A549 (cell line): ENCODE results near the gene ORAI1. TPM values are rescaled to one million over a fixed set of nuclear protein-coding genes. Genes with fewer than 3 reads are reported as not detected.
"Not testable (repeated sequence)": the region's sequence is repeated elsewhere in the genome, so short reads cannot be mapped to it uniquely, and the experiment has no call there.

Experiments
- ATAC-seq, 2 experiments: fragments of 200-7000 bp in 1 of 2; fragments of >200 bp in 1 of 2; cut with Nextera tagmentation in 1 of 2; cut with Tn5 transposase in 1 of 2; 3 replicates each; pipeline versions ENCODE4 v1.8.0 to v1.9.1; 2018 to 2020; ENCODE audit warnings: mild to moderate bottlenecking in 1 of 2, moderate library complexity in 1 of 2
- CTCF ChIA-PET: fragments of 300-600 bp; sonication (Branson Sonifier 250); formaldehyde crosslinking; extraction: SDS; loops from one replicate; lab custom pipeline; 2021; ENCODE audit warnings: antibody characterized with exemption, inconsistent platforms; lab: Yijun Ruan, JAX
- POLR2A ChIA-PET: fragments of 350-600 bp; formaldehyde crosslinking; extraction: SDS; loops from one replicate; lab custom pipeline; 2021; ENCODE audit warnings: antibody characterized with exemption, inconsistent platforms; lab: Yijun Ruan, JAX
- DNase-seq, 2 experiments: peaks; one replicate each; pipeline versions ENCODE4 v3.0.0 to v3.0.0-alpha.2; 2011 to 2016; ENCODE audit warnings: low read depth in 1 of 2, low spot score in 1 of 2
- FAIRE-seq: peaks from 2 replicates; lab custom pipeline; 2011; peaks lifted over from hg19 to GRCh38; lab: Jason Lieb, UNC
- H3K27ac ChIP-seq, 2 experiments: fragments of >200 bp; sonication (Bioruptor Twin); formaldehyde crosslinking; 3 replicates each; pipeline ENCODE4 v1.5.1; 2016 to 2017
- H3K4me1 ChIP-seq: fragments of >200 bp; sonication (Bioruptor Twin); formaldehyde crosslinking; 3 replicates; pipeline ENCODE4 v1.6.1; 2016
- H3K4me2 ChIP-seq: fragments of >200 bp; sonication (Bioruptor Twin); formaldehyde crosslinking; 3 replicates; pipeline ENCODE4 v1.6.1; 2016
- H3K4me3 ChIP-seq: fragments of >200 bp; sonication (Bioruptor Twin); formaldehyde crosslinking; 3 replicates; pipeline ENCODE4 v1.5.1; 2016
- H3K9me3 ChIP-seq: fragments of >200 bp; sonication (Bioruptor Twin); formaldehyde crosslinking; 3 replicates; pipeline ENCODE4 v1.6.1; 2016
- CBX2 ChIP-seq: fragments of 200-600 bp; sonication (generic); IDR thresholded peaks from 2 replicates; pipeline ENCODE4 v1.6.1; 2016; ENCODE audit warnings: low read depth, mild to moderate bottlenecking, borderline replicate concordance
- CEBPB ChIP-seq, 2 experiments: fragments of >200 bp in 1 of 2; sonication (Bioruptor Twin) in 1 of 2; formaldehyde crosslinking in 1 of 2; IDR thresholded peaks; 2 replicates each; pipeline ENCODE4 v1.6.1; 2012 to 2016
- ELK1 ChIP-seq: fragments of 150-350 bp; IDR thresholded peaks from 2 replicates; pipeline ENCODE4 v1.6.1; 2014; ENCODE audit warnings: low read depth, mild to moderate bottlenecking, low read length
- ESRRA ChIP-seq: fragments of 150-350 bp; IDR thresholded peaks from 2 replicates; pipeline ENCODE4 v1.6.1; 2014; ENCODE audit warnings: mild to moderate bottlenecking, low read length, borderline replicate concordance
- FOSL2 ChIP-seq, 2 experiments: fragments of 450-650 bp in 1 of 2; fragments of >200 bp in 1 of 2; sonication (Bioruptor Twin) in 1 of 2; formaldehyde crosslinking; IDR thresholded peaks; 2 replicates each; pipeline versions ENCODE4 v1.5.0 to v1.6.1; 2016 to 2020; ENCODE audit warnings: mild to moderate bottlenecking in 1 of 2, moderate library complexity in 1 of 2
- GATA3 ChIP-seq: IDR thresholded peaks from 2 replicates; pipeline ENCODE4 v1.6.1; 2012; ENCODE audit warnings: borderline replicate concordance
- HDAC2 ChIP-seq: fragments of 200-600 bp; sonication (generic); IDR thresholded peaks from 2 replicates; pipeline ENCODE4 v1.6.1; 2016
- HES2 ChIP-seq: fragments of >200 bp; sonication (Bioruptor Twin); formaldehyde crosslinking; IDR thresholded peaks from 2 replicates; pipeline ENCODE4 v1.6.1; 2016
- HEYL ChIP-seq: fragments of 250-450 bp; sonication (Bioruptor Pico); IDR thresholded peaks from 2 replicates; pipeline ENCODE4 v1.8.0; 2021; ENCODE audit warnings: mild to moderate bottlenecking, moderate library complexity
- KDM1A ChIP-seq: fragments of 200-600 bp; sonication (generic); IDR thresholded peaks from 2 replicates; pipeline ENCODE4 v1.6.1; 2016; ENCODE audit warnings: low read depth, mild to moderate bottlenecking
- MYC ChIP-seq: IDR thresholded peaks from 2 replicates; pipeline ENCODE4 v1.6.1; 2012; ENCODE audit warnings: mild to moderate bottlenecking, inconsistent platforms, low read length, improper control_type of control experiment, borderline replicate concordance
- NPAS2 ChIP-seq: fragments of 250-450 bp; sonication (Bioruptor Pico); IDR thresholded peaks from 2 replicates; pipeline ENCODE4 v1.8.0; 2022; ENCODE audit warnings: mild to moderate bottlenecking, moderate library complexity, borderline replicate concordance
- POLR2A ChIP-seq: IDR thresholded peaks from 2 replicates; pipeline ENCODE4 v1.6.1; 2012; ENCODE audit warnings: mild to moderate bottlenecking, low read length
- RAD21 ChIP-seq, 2 experiments: fragments of >200 bp in 1 of 2; sonication (Bioruptor Twin) in 1 of 2; formaldehyde crosslinking in 1 of 2; IDR thresholded peaks in 1 of 2; conservative IDR thresholded peaks in 1 of 2; 2 replicates in 1 of 2; 3 replicates in 1 of 2; pipeline ENCODE4 v1.6.1; 2012 to 2018; ENCODE audit warnings: inconsistent platforms in 1 of 2
- RARB ChIP-seq: fragments of 250-450 bp; sonication (Bioruptor Pico); IDR thresholded peaks from 2 replicates; pipeline ENCODE4 v1.8.0; 2021; ENCODE audit warnings: mild to moderate bottlenecking, moderate library complexity
- RCOR1 ChIP-seq: fragments of 150-350 bp; IDR thresholded peaks from 2 replicates; pipeline ENCODE4 v1.6.1; 2014; ENCODE audit warnings: antibody characterized with exemption, low read length, low read depth
- SMC3 ChIP-seq: fragments of >200 bp; sonication (Bioruptor Twin); formaldehyde crosslinking; IDR thresholded peaks from 3 replicates; pipeline ENCODE4 v1.6.1; 2018; ENCODE audit warnings: inconsistent platforms
- TFCP2L1 ChIP-seq: fragments of 250-450 bp; sonication (Bioruptor Pico); IDR thresholded peaks from 2 replicates; pipeline ENCODE4 v1.5.0; 2021; ENCODE audit warnings: mild to moderate bottlenecking
- TP53 ChIP-seq: fragments of 250-450 bp; sonication (Bioruptor Pico); IDR thresholded peaks from 2 replicates; pipeline ENCODE4 v1.5.0; 2021; ENCODE audit warnings: mild to moderate bottlenecking, moderate library complexity
- ZC3H11A ChIP-seq: fragments of 450-650 bp; IDR thresholded peaks from 2 replicates; pipeline ENCODE4 v1.6.1; 2014; ENCODE audit warnings: antibody characterized with exemption, mild to moderate bottlenecking
- ZSCAN20 ChIP-seq: fragments of 250-450 bp; sonication (Bioruptor Pico); IDR thresholded peaks from 2 replicates; pipeline ENCODE4 v1.8.0; 2022; ENCODE audit warnings: mild to moderate bottlenecking, moderate library complexity
- WGBS: methylation state at CpG from one replicate; pipeline ENCODE4 v1.1.6; 2017; ENCODE audit errors: missing lambda C conversion rate; 5-methylcytosine and 5-hydroxymethylcytosine counted together
- polyA plus RNA-seq, 4 experiments: library from polyadenylated mRNA; depleted of rRNA in 3 of 4; stranded (reverse); fragments of >200 nt; fragmentation: RNase III in 1 of 4; extraction: RNeasy Plus Mini Kit Qiagen cat#74134 plus additional on column Dnase treatment in 1 of 4; gene quantifications; 2 replicates in 3 of 4; 3 replicates in 1 of 4; pipeline ENCODE4 v1.2.3, GENCODE V29; 2011 to 2017
- TF ChIP-seq, protein P1 (sequence below): IDR thresholded peaks from 2 replicates; pipeline ENCODE4 v1.6.1; 2012
- TF ChIP-seq, protein P2 (sequence below): IDR thresholded peaks from 2 replicates; pipeline ENCODE4 v1.6.1; 2012
- TF ChIP-seq, protein P3 (sequence below): fragments of >200 bp; sonication (Bioruptor Twin); formaldehyde crosslinking; IDR thresholded peaks from 3 replicates; pipeline ENCODE4 v1.5.1; 2016

ORAI1 gene
- polyA plus RNA-seq, 2 of the 4 experiments (the other 2 are of a cell fraction): 18.7 to 22.1 TPM

- ATAC-seq: no peak
- Histone ChIP-seq H3K9me3 (no peaks in the 10 kb centered on the region), H3K4me1 (no peaks in the 10 kb centered on the region), H3K27ac (no peak overlapping the region), H3K4me2 (no peak overlapping the region), H3K4me3 (no peak overlapping the region)
- POLR2A ChIA-PET: no interaction called here
- 81% methylated on average over 3 of the region's 3 CpGs for WGBS
- TF ChIP-seq ESRRA: no peak
- no peak for TF ChIP-seq NPAS2 (CRISPR knock-in tag)
- TF ChIP-seq RARB: no peak
- no peak for TF ChIP-seq SMC3
- no peak for FAIRE-seq
- DNase-seq: no peak
- CTCF ChIA-PET: no interaction called here
These were observed 37.2 kb downstream of the ORAI1 start for GRCh38 chr12:121663610-121663929.

DNA sequence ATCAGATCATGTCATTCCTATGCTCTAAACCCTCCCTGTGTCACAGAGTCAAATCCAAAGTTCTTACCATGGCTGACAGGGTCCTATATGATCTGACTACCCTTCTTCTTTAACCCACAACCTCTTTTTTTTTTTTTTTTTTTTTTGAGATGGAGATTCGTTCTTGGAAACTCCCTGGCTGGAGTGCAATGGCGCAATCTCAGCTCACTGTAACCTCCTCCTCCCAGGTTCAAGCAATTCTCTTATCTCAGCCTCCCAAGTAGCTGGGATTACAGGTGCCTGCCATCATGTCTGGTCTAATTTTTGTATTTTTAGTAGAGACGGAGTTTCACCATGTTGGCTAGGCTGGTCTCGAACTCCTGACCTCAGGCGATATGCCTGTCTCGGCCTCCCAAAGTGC, 40.5 kb downstream of the ORAI1 start:
- H3K4me1 ChIP-seq, FAIRE-seq, DNase-seq, H3K4me3 ChIP-seq, H3K4me2 ChIP-seq, POLR2A ChIA-PET, ATAC-seq, H3K27ac ChIP-seq, H3K9me3 ChIP-seq: not testable (repeated sequence)
- CTCF ChIA-PET: interaction anchor here (0.6 to 5.1 kb wide), 6 partner anchors 15 to 166 kb away, joined by 3 to 30 read pairs (median 4); no protein-coding TSS in a partner anchor
- WGBS: 87% methylated on average over 6 of the region's 6 CpGs

DNA sequence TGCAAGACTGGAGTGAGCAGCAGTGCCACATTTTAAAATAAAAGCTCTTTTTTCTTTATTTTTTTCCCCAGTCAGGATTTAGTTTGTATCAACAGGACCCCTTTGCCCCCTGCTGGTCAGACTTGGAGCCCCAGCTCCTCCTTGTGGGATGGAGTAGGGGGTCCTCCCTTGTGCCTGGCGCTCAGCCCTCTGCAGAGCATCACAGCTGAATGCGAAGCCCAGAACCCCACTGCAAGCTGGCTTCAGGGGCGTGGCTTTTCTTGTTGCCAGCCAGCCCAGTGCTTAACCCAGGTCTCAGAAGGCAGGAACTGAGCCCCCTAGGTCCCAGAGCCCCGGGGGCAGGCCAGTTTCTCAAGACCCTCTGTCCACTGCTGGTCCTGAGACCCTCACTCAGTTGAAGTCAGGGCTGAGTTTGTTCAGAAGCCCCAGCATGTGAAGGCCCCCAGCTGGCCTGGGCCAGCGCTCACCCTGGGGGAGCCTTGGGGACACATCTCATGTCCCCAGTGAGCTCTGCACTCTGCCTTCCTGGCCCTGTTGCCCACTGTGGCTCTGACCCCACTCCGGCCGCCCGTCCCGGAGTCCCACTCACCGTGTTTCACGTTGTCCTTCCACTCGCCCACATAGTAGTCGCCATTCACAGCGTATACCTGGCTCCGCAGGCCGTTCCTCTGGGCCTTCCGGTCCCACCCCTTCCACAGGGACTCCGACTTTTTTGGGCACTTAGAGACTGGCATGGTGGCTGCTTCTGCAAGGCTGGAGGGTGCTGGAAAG, 42.6 kb downstream of the ORAI1 start:
- DNase-seq: peak; percentile 51 to 57
- POLR2A ChIA-PET: interaction anchor here (0.7 to 1.5 kb wide), 3 partner anchors 18 to 117 kb away, joined by 3 to 7 read pairs (median 3); partner anchors contain the start of gene ORAI1

More for the DNA sequence above, 42.6 kb downstream of the ORAI1 start:
- no peak for FAIRE-seq
- Histone ChIP-seq H3K4me2 (no peak overlapping the region), H3K4me1 (peaks cover 12% of the 10 kb centered on the region), H3K4me3 (no peak overlapping the region), H3K27ac (no peak overlapping the region), H3K9me3 (no peaks in the 10 kb centered on the region)
- CTCF ChIA-PET: interaction anchor here (0.6 to 5.4 kb wide), 40 partner anchors 9 to 349 kb away, joined by 3 to 86 read pairs (median 5); partner anchors contain the start of gene ORAI1
- ATAC-seq: peak; percentile 41 to 57; a peak in 3 of 6 replicates
- 59% methylated on average over 16 of the region's 18 CpGs for WGBS
- TF ChIP-seq ZC3H11A (no peak), POLR2A (no peak), KDM1A (no peak), CBX2 (no peak), ELK1 (no peak), MYC (no peak), SMC3 (peak; percentile 60), CEBPB (IDR thresholded peaks at IDR 0.05) (no peak), FOSL2 (IDR thresholded peaks at IDR 0.05) (no peak), FOSL2 (CRISPR knock-in tag; IDR thresholded peaks at IDR 0.05) (no peak), HDAC2 (no peak), RAD21 (conservative IDR thresholded peaks at IDR 0.05 in 1 of 2, IDR thresholded peaks at IDR 0.05 in 1 of 2) (peak; percentile 61 to 70), GATA3 (no peak), TFCP2L1 (CRISPR knock-in tag) (no peak), RCOR1 (no peak), ZSCAN20 (CRISPR knock-in tag) (no peak), HES2 (no peak), TP53 (CRISPR knock-in tag) (no peak), HEYL (no peak)
- TF ChIP-seq, protein P1, sequence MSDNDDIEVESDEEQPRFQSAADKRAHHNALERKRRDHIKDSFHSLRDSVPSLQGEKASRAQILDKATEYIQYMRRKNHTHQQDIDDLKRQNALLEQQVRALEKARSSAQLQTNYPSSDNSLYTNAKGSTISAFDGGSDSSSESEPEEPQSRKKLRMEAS: no peak
- TF ChIP-seq, protein P2, sequence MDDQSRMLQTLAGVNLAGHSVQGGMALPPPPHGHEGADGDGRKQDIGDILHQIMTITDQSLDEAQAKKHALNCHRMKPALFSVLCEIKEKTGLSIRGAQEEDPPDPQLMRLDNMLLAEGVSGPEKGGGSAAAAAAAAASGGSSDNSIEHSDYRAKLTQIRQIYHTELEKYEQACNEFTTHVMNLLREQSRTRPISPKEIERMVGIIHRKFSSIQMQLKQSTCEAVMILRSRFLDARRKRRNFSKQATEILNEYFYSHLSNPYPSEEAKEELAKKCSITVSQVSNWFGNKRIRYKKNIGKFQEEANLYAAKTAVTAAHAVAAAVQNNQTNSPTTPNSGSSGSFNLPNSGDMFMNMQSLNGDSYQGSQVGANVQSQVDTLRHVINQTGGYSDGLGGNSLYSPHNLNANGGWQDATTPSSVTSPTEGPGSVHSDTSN: no peak
- TF ChIP-seq, protein P3, sequence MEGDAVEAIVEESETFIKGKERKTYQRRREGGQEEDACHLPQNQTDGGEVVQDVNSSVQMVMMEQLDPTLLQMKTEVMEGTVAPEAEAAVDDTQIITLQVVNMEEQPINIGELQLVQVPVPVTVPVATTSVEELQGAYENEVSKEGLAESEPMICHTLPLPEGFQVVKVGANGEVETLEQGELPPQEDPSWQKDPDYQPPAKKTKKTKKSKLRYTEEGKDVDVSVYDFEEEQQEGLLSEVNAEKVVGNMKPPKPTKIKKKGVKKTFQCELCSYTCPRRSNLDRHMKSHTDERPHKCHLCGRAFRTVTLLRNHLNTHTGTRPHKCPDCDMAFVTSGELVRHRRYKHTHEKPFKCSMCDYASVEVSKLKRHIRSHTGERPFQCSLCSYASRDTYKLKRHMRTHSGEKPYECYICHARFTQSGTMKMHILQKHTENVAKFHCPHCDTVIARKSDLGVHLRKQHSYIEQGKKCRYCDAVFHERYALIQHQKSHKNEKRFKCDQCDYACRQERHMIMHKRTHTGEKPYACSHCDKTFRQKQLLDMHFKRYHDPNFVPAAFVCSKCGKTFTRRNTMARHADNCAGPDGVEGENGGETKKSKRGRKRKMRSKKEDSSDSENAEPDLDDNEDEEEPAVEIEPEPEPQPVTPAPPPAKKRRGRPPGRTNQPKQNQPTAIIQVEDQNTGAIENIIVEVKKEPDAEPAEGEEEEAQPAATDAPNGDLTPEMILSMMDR: peak; percentile 57
